Karpas-422 (cell line): ENCODE data around the gene SRPK2. TPM values are rescaled to one million over a fixed set of nuclear protein-coding genes. Genes with fewer than 3 reads are reported as not detected.

ENCODE experiments used
- DNase-seq: peaks from one replicate; pipeline ENCODE4 v3.0.0-alpha.2; 2015
- H2AFZ ChIP-seq: fragments of 200-600 bp; sonication (generic); 2 replicates; pipeline ENCODE4 v1.6.1; 2014; ENCODE audit warnings: antibody characterized with exemption, low read length, mixed read lengths
- H3K27ac ChIP-seq: fragments of 200-600 bp; sonication (generic); 2 replicates; pipeline ENCODE4 v1.5.1; 2014; ENCODE audit warnings: mild to moderate bottlenecking, low read length, moderate library complexity
- H3K27me3 ChIP-seq: fragments of 200-600 bp; sonication (generic); 2 replicates; pipeline ENCODE4 v1.6.1; 2014; ENCODE audit warnings: low read length, mixed read lengths
- H3K36me3 ChIP-seq: fragments of 200-600 bp; sonication (generic); 2 replicates; pipeline ENCODE4 v1.6.1; 2014; ENCODE audit warnings: low read length, mixed read lengths; ENCODE audit not compliant: insufficient read depth
- H3K4me1 ChIP-seq: fragments of 200-600 bp; sonication (generic); 2 replicates; pipeline ENCODE4 v1.6.1; 2014; ENCODE audit warnings: mild to moderate bottlenecking, low read length, mixed read lengths
- H3K4me2 ChIP-seq: fragments of 200-600 bp; sonication (generic); 2 replicates; pipeline ENCODE4 v1.6.1; 2014; ENCODE audit warnings: low read length, low read depth, mild to moderate bottlenecking; ENCODE audit not compliant: poor library complexity, severe bottlenecking
- H3K4me3 ChIP-seq: fragments of 200-600 bp; sonication (generic); 2 replicates; pipeline ENCODE4 v1.5.1; 2014; ENCODE audit warnings: mild to moderate bottlenecking, antibody characterized with exemption, low read length, mixed read lengths
- H3K79me2 ChIP-seq: fragments of 200-600 bp; sonication (generic); 2 replicates; pipeline ENCODE4 v1.6.1; 2014; ENCODE audit warnings: mild to moderate bottlenecking, low read length, mixed read lengths
- H3K9ac ChIP-seq: fragments of 200-600 bp; sonication (generic); 2 replicates; pipeline ENCODE4 v1.6.0; 2014; ENCODE audit warnings: low read length
- H3K9me2 ChIP-seq: fragments of 200-600 bp; sonication (generic), shearing (Covaris generic); replicated peaks from 2 replicates; pipeline ENCODE4 v1.6.0; 2014; ENCODE audit warnings: mild to moderate bottlenecking, low read length, moderate library complexity; ENCODE audit not compliant: insufficient read depth
- H3K9me3 ChIP-seq: fragments of 300-700, 200-600 bp; sonication (generic); 2 replicates; pipeline ENCODE4 v1.6.1; 2014; ENCODE audit warnings: low read length, mixed read lengths
- H4K20me1 ChIP-seq: fragments of 200-600 bp; sonication (generic); 2 replicates; pipeline ENCODE4 v1.6.1; 2014; ENCODE audit warnings: mild to moderate bottlenecking, antibody characterized with exemption, low read length, low read depth; ENCODE audit not compliant: insufficient read depth
- total RNA-seq: library from RNA; depleted of rRNA; stranded (reverse); fragments of >200 nt; shearing (Covaris generic); gene quantifications from 2 replicates; pipeline ENCODE4 v1.2.3, GENCODE V29; 2014; ENCODE audit warnings: low replicate concordance

The SRPK2 gene
- total RNA-seq, 1 experiment from 2014 or later = 9.0 TPM

DNA sequence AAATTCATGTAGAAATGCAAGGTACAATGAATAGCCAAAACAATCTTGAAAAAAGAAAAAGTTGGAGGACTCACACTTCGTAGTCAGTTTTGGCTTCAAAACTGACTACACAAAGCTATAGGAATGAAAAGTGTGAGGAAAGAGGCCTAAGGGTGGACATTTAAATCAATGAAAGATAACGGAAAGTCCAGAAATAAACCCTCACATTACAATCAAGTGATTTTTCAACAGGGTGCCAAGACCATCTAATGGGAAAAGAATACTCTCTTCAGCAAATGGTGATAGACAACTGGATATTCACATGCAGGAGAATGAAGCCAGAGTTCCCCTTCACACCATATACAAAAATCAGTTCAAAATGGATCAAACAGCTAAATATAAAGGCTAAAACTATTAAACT is 106.8 kb downstream of the SRPK2 start:
- H3K9me3 ChIP-seq = no peaks in the 10 kb centered on the region
- no peak overlapping the region for H2AFZ ChIP-seq
- no peaks in the 10 kb centered on the region for H3K4me1 ChIP-seq
- H3K79me2 ChIP-seq = no peaks in the 10 kb centered on the region
- H3K4me3 ChIP-seq = no peak overlapping the region
- DNase-seq = no peak
- H3K9me2 ChIP-seq = no peaks in the 10 kb centered on the region
- no peaks in the 10 kb centered on the region for H4K20me1 ChIP-seq
- H3K4me2 ChIP-seq = no peak overlapping the region
- no peaks in the 10 kb centered on the region for H3K36me3 ChIP-seq
- no peak overlapping the region for H3K27ac ChIP-seq
- H3K27me3 ChIP-seq = no peaks in the 10 kb centered on the region
- H3K9ac ChIP-seq = no peak overlapping the region

DNA sequence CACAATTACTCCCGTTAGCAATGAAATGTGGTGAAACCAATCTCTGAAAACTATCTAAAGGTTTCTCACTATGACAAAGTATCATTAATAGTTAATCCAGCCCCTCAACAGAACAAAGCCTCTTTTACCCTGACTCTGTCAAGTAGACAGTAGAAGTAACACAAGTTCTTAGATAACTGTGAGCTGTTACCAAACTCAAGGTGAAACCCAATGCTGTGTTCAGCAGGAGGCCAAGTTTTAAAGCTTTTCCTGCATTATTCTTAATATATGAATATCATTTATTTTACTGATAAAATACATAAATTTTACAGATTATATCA is 109.1 kb downstream of the SRPK2 start:
- H3K9ac ChIP-seq = no peak overlapping the region
- H3K79me2 ChIP-seq = no peaks in the 10 kb centered on the region
- no peaks in the 10 kb centered on the region for H3K27me3 ChIP-seq
- H3K36me3 ChIP-seq = no peaks in the 10 kb centered on the region
- no peak overlapping the region for H3K4me2 ChIP-seq
- DNase-seq = no peak
- no peak overlapping the region for H3K27ac ChIP-seq
- H2AFZ ChIP-seq = no peak overlapping the region
- no peaks in the 10 kb centered on the region for H4K20me1 ChIP-seq
- H3K4me1 ChIP-seq = no peaks in the 10 kb centered on the region
- no peaks in the 10 kb centered on the region for H3K9me2 ChIP-seq
- H3K9me3 ChIP-seq = no peaks in the 10 kb centered on the region
- no peak overlapping the region for H3K4me3 ChIP-seq

DNA sequence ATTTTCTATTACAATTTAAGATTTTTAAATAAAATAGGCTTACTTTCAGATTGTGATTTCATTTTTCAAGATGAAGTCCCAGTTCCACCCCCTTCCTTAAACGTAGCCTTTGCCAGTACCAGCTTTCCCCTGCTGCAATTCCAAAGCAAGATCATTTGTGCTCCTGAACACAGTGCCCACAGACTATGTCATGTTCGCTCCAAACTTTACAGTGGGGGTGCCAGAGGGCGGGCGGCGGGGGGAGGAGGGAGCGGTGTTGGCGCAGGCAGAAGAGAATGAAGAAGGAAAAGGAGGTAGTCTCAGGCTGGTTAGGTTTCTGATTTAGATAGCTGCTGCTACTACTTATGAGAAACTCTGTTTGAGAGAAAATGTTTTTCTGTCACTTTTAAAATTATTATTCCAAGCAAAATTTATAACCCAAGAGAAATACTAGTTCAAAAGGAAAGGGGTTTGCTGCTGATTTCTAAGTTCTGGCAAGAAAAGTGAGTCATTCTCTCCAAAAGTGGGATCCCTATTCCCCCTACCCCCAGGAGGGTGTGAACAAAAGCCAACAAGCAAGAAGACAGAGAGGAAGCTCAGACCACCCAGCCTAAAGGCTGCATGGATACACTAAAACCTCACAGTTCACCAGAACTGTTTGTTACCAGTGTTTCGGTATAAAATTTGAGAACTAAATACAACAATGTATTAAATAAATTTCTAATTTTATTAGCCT is 109.6 kb downstream of the SRPK2 start:
- Histone ChIP-seq H3K9me3 (no peaks in the 10 kb centered on the region), H3K27me3 (no peaks in the 10 kb centered on the region), H3K79me2 (no peaks in the 10 kb centered on the region), H3K4me2 (no peak overlapping the region), H3K4me3 (no peak overlapping the region), H3K36me3 (no peaks in the 10 kb centered on the region), H3K9me2 (no peaks in the 10 kb centered on the region), H3K27ac (no peak overlapping the region), H3K4me1 (no peaks in the 10 kb centered on the region), H3K9ac (no peak overlapping the region), H4K20me1 (no peaks in the 10 kb centered on the region), H2AFZ (no peak overlapping the region)
- no peak for DNase-seq

DNA sequence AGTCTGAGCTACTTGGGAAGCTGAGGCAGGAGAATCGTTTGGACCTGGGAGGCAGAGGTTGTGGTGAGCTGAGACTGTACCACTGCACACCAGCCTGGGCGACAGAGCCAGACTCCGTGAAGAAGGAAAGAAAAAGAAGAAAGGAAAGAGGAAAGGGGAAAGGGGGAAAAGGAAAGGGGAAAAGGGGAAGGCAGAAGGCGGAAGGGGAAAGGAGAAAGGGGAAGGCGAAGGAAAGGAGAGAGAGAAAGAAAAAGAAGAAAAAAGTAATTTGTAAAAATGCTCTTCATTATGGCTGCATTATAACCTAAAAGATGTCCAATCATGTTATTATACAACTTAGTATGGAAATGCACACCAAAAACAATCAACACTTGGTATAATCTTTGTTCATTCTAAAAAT is 110.2 kb downstream of the SRPK2 start:
- H3K4me1 ChIP-seq = no peaks in the 10 kb centered on the region
- no peaks in the 10 kb centered on the region for H4K20me1 ChIP-seq
- no peak overlapping the region for H3K27ac ChIP-seq
- no peaks in the 10 kb centered on the region for H3K9me3 ChIP-seq
- no peak overlapping the region for H3K4me2 ChIP-seq
- no peaks in the 10 kb centered on the region for H3K9me2 ChIP-seq
- H3K9ac ChIP-seq = no peak overlapping the region
- H3K36me3 ChIP-seq = no peaks in the 10 kb centered on the region
- H3K4me3 ChIP-seq = no peak overlapping the region
- no peak for DNase-seq
- H3K27me3 ChIP-seq = no peaks in the 10 kb centered on the region
- no peaks in the 10 kb centered on the region for H3K79me2 ChIP-seq
- H2AFZ ChIP-seq = no peak overlapping the region

DNA sequence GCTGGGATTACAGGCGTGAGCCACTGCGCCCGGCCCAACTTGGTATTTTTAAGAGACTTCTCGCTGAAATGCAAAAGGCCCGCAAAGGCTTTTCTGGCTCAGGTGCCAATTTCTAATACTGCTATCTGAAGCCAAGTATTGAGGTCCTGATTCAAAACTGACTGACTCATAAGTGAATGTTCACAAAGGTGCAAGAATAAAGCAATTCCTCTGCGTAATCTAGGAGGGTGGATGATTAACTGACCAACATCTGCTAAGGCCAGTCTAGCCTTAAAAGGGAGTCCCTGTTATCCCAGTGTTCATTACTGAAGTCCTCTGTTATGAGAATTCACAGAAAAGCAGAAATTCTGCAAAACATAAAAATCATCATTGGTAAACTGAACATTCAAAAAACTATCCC is 111.4 kb downstream of the SRPK2 start:
- no peak overlapping the region for H3K4me3 ChIP-seq
- no peak for DNase-seq
- no peak overlapping the region for H3K27ac ChIP-seq
- H3K27me3 ChIP-seq = no peaks in the 10 kb centered on the region
- H3K36me3 ChIP-seq = no peaks in the 10 kb centered on the region
- no peaks in the 10 kb centered on the region for H3K9me3 ChIP-seq
- no peaks in the 10 kb centered on the region for H3K4me1 ChIP-seq
- no peak overlapping the region for H3K4me2 ChIP-seq
- H3K79me2 ChIP-seq = no peaks in the 10 kb centered on the region
- no peaks in the 10 kb centered on the region for H3K9me2 ChIP-seq
- no peaks in the 10 kb centered on the region for H4K20me1 ChIP-seq
- H2AFZ ChIP-seq = no peak overlapping the region
- H3K9ac ChIP-seq = no peak overlapping the region

DNA sequence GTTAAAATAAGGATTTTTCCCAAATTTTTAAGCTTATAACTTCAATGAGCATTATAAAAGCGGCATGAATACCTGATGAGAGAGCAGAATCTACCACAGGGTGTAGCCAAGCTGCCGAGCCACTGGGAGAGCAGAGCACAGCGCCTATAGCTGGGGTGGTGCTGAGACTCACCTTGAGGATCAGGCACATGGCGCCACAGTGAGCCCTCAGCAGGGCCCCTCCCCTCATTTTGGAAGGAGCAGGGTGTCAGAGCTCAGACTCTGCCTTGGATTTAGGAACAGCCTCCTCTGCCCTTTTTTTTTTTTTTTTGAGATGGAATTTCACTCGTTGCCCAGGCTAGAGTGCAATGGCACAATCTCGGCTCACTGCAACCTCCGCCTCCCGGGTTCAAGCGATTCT is 118.6 kb downstream of the SRPK2 start:
- peaks cover 40% of the 10 kb centered on the region for H3K4me1 ChIP-seq
- H3K9me2 ChIP-seq = no peaks in the 10 kb centered on the region
- peak overlapping the region; percentile 79 for H3K4me2 ChIP-seq
- no peak overlapping the region for H2AFZ ChIP-seq
- H3K79me2 ChIP-seq = no peaks in the 10 kb centered on the region
- no peak overlapping the region for H3K27ac ChIP-seq
- H4K20me1 ChIP-seq = no peaks in the 10 kb centered on the region
- DNase-seq = no peak
- H3K4me3 ChIP-seq = no peak overlapping the region; the same call in 1 of the 2 replicates
- no peaks in the 10 kb centered on the region for H3K27me3 ChIP-seq
- H3K9me3 ChIP-seq = no peaks in the 10 kb centered on the region
- H3K36me3 ChIP-seq = no peaks in the 10 kb centered on the region
- H3K9ac ChIP-seq = no peak overlapping the region

DNA sequence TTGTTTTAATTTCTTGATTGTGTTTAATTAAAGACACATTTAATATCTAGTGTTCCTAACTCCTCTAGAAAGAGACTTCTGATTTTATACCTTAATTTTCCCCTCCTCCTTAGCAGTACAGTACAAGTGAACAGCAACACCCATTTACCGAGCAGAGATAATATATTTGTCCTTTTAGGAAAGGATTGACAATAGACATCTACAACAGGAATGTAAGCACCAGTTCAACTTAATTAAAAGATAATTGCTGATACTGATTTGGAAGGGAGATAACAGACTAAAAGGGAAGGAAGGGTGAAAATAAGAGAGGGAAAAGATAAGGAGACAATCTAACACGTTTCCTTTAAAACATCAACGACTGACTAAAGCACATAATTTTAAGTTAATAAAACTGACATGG is 119.3 kb downstream of the SRPK2 start:
- no peaks in the 10 kb centered on the region for H3K36me3 ChIP-seq
- peaks cover 40% of the 10 kb centered on the region for H3K4me1 ChIP-seq
- peak; percentile 41 for DNase-seq
- H3K79me2 ChIP-seq = no peaks in the 10 kb centered on the region
- H3K4me2 ChIP-seq = peak overlapping the region; percentile 79
- H3K9ac ChIP-seq = peak overlapping the region; percentile 67
- peak overlapping the region; percentile 66 for H2AFZ ChIP-seq
- H3K9me2 ChIP-seq = no peaks in the 10 kb centered on the region
- H3K9me3 ChIP-seq = no peaks in the 10 kb centered on the region
- H4K20me1 ChIP-seq = no peaks in the 10 kb centered on the region
- no peaks in the 10 kb centered on the region for H3K27me3 ChIP-seq
- H3K4me3 ChIP-seq = peak overlapping the region; percentile 65
- H3K27ac ChIP-seq = no peak overlapping the region

DNA sequence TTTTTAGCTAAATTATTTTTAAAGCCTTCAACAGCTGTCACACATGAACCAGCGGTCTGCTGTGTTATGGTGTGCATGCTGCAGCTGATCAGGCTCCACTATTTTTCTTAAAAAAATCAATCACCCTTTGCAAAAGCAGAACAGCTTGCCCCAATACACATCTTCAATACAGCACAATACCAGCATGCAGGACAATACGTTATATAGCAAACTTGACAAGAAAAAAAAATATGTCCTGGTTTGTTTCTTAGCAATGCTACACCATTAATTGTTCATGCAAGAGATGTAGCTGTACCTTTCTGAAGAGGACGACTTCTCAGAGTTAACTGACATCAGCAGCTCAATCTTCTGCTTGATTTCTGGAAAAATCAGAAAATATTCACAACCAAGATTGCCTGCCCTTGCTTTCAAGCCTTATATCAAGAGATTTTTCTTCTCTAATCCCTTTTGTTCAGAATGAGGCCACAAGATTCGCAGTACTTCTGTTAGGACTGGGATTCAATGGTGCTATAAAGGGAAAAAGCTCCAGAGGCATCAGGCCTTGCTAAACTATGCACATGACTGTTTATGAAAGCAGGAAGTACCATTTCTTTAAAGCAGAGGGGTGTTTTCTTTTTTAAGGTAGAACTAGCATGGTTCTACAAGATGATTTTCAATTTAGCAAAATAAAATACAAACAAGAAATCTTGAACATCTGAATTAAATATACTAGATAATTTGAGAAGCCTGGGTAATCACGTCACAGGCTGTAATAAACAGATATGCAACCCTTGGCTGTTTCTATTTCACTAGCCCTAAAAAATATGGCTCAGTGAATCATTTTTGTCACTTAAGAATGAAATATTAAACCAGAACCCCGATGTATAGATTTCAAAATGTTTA is 120.0 kb downstream of the SRPK2 start:
- Histone ChIP-seq H3K27me3 (no peaks in the 10 kb centered on the region), H3K9me2 (no peaks in the 10 kb centered on the region), H3K27ac (peak overlapping the region; percentile 23; the same call in 1 of the 2 replicates), H3K4me1 (peaks cover 40% of the 10 kb centered on the region), H3K9me3 (no peaks in the 10 kb centered on the region), H3K79me2 (no peaks in the 10 kb centered on the region), H3K36me3 (no peaks in the 10 kb centered on the region), H4K20me1 (no peaks in the 10 kb centered on the region), H3K4me2 (peak overlapping the region; percentile 79), H3K4me3 (peak overlapping the region; percentile 65), H3K9ac (peak overlapping the region; percentile 67), H2AFZ (peak overlapping the region; percentile 66)
- peak; percentile 61 for DNase-seq
